CD8-positive, alpha-beta memory T cell (primary cell): ENCODE measurements around the gene NPBWR2. TPM values are rescaled to one million over a fixed set of nuclear protein-coding genes. Genes with fewer than 3 reads are reported as not detected.

Experiments used
- CTCF ChIA-PET: fragments of 350-600 bp; sonication (Branson Sonifier 250); formaldehyde crosslinking; loops from one replicate; lab custom pipeline; 2021; ENCODE audit warnings: antibody characterized with exemption; lab: Charles Lee
- POLR2A ChIA-PET: fragments of 350-600 bp; sonication (Branson Sonifier 250); formaldehyde crosslinking; loops from one replicate; lab custom pipeline; 2021; ENCODE audit warnings: antibody characterized with exemption; lab: Charles Lee
- DNase-seq, 5 donors: peaks; one replicate each; pipeline versions ENCODE4 v3.0.0 to v3.0.0-alpha.2; 2020 to 2022; ENCODE audit warnings: mixed read lengths in 1 of 5
- H3K27ac ChIP-seq: one replicate; pipeline ENCODE4 v1.7.0; 2013; ENCODE audit warnings: low read depth, mild to moderate bottlenecking, low read length, moderate library complexity
- H3K27me3 ChIP-seq: 2 replicates; pipeline ENCODE4 v1.7.0; 2013; ENCODE audit warnings: low read length, mild to moderate bottlenecking; ENCODE audit not compliant: insufficient read depth, poor library complexity, severe bottlenecking
- H3K36me3 ChIP-seq: 2 replicates; pipeline ENCODE4 v1.7.0; 2013; ENCODE audit warnings: mild to moderate bottlenecking, low read length, moderate library complexity; ENCODE audit not compliant: insufficient read depth
- H3K4me1 ChIP-seq: 2 replicates; pipeline ENCODE4 v1.7.0; 2013; ENCODE audit warnings: mild to moderate bottlenecking, low read length, moderate library complexity; ENCODE audit not compliant: insufficient read depth
- H3K4me3 ChIP-seq: 2 replicates; pipeline ENCODE4 v1.7.0; 2013; ENCODE audit warnings: mild to moderate bottlenecking, low read length
- H3K9me3 ChIP-seq: 2 replicates; pipeline ENCODE4 v1.7.0; 2013; ENCODE audit warnings: mild to moderate bottlenecking, low read length
- H3K27ac Mint-ChIP-seq, 8 donors: one replicate each; pipeline ENCODE4 v1.8.0; 2020 to 2021; ENCODE audit warnings: mixed read lengths in 8 of 8, mild to moderate bottlenecking in 6 of 8, inconsistent platforms in 3 of 8, moderate library complexity in 3 of 8
- H3K27me3 Mint-ChIP-seq, 2 donors: one replicate each; pipeline ENCODE4 v1.8.0; 2020 to 2021; ENCODE audit warnings: mixed read lengths in 2 of 2, mild to moderate bottlenecking in 1 of 2, moderate library complexity in 1 of 2
- H3K36me3 Mint-ChIP-seq, 3 donors: one replicate each; pipeline ENCODE4 v1.8.0; 2020 to 2021; ENCODE audit warnings: mixed read lengths in 3 of 3, inconsistent platforms in 1 of 3, mild to moderate bottlenecking in 1 of 3
- H3K4me1 Mint-ChIP-seq, 3 donors: one replicate each; pipeline ENCODE4 v1.8.0; 2020 to 2021; ENCODE audit warnings: mixed read lengths in 3 of 3, inconsistent platforms in 1 of 3, mild to moderate bottlenecking in 1 of 3
- H3K4me3 Mint-ChIP-seq, 7 donors: one replicate each; pipeline ENCODE4 v1.8.0; 2020 to 2021; ENCODE audit warnings: mixed read lengths in 7 of 7, mild to moderate bottlenecking in 6 of 7, moderate library complexity in 4 of 7, inconsistent platforms in 2 of 7
- H3K9me3 Mint-ChIP-seq, 5 donors: one replicate each; pipeline ENCODE4 v1.8.0; 2020 to 2022; ENCODE audit warnings: mixed read lengths in 5 of 5, mild to moderate bottlenecking in 3 of 5, moderate library complexity in 2 of 5, inconsistent platforms in 1 of 5
- polyA plus RNA-seq: library from polyadenylated mRNA; unstranded; fragments of 300-500 nt; fragmentation: Illumina TruSeq; gene quantifications from one replicate; pipeline ENCODE4 v1.2.3, GENCODE V29; 2021
- total RNA-seq, 2 experiments: library from RNA; stranded (reverse); gene quantifications; one replicate each; pipeline ENCODE4 v1.2.3, GENCODE V29; 2021

Gene NPBWR2
- total and polyA plus RNA-seq, 3 experiments from 2014 or later = not detected

GRCh38 chr20:64080813-64081623, 26.3 kb downstream of the NPBWR2 start:
- DNase-seq = no peak
- Mint-ChIP-seq H3K27ac (peak overlapping the region; percentile 56 to 92 (median 88)), H3K27me3 (peaks cover 2 to 3% of the 10 kb centered on the region in 2 donors), H3K4me1 (peaks cover 16 to 69% (median 30%) of the 10 kb centered on the region in 3 donors), H3K4me3 (peak overlapping the region; percentile 74 to 88 (median 80)), H3K36me3 (peaks cover 0 to 3% (median 0%) of the 10 kb centered on the region in 3 donors), H3K9me3 (no peaks in the 10 kb centered on the region)
- no peaks in the 10 kb centered on the region for H3K36me3 ChIP-seq
- peaks cover 36% of the 10 kb centered on the region for H3K4me1 ChIP-seq
- H3K27me3 ChIP-seq = no peaks in the 10 kb centered on the region
- ChIA-PET CTCF (interaction anchor here (0.8 to 6.8 kb wide), 4 partner anchors 15 to 584 kb away, joined by 4 to 71 read pairs (median 20); no protein-coding TSS in a partner anchor), POLR2A (no interaction called here)
- H3K4me3 ChIP-seq = no peak overlapping the region
- H3K9me3 ChIP-seq = no peaks in the 10 kb centered on the region
- H3K27ac ChIP-seq = no peak overlapping the region

- Histone ChIP-seq H3K4me3 (peak within 1 kb of the TSS; percentile 81), H3K27me3 (no peaks in the 10 kb centered on the region), H3K9me3 (no peaks in the 10 kb centered on the region), H3K4me1 (peaks cover 36% of the 10 kb centered on the region), H3K27ac (peak within 1 kb of the TSS; percentile 81), H3K36me3 (peaks cover 5% of the 10 kb centered on the region)
- Mint-ChIP-seq H3K9me3 (no peaks in the 10 kb centered on the region), H3K4me1 (peaks cover 16 to 68% (median 30%) of the 10 kb centered on the region in 3 donors), H3K4me3 (peak within 1 kb of the TSS; percentile 83 to 93 (median 89)), H3K36me3 (peaks cover 0 to 11% (median 0%) of the 10 kb centered on the region in 3 donors), H3K27me3 (peaks cover 2 to 3% of the 10 kb centered on the region in 2 donors), H3K27ac (peak within 1 kb of the TSS; percentile 84 to 95 (median 90))
- CTCF ChIA-PET = interaction anchor here (1.1 to 6.8 kb wide), 5 partner anchors 40 to 584 kb away, joined by 3 to 71 read pairs (median 10); partner anchors contain the start of gene PRPF6
- DNase-seq = peak; percentile 48 to 69 (median 65)
- POLR2A ChIA-PET = interaction anchor here (1.1 to 2.1 kb wide), 4 partner anchors 11 to 560 kb away, joined by 3 to 6 read pairs (median 4); partner anchors contain the start of genes PPDPF, TCEA2 and UCKL1
Measured at GRCh38 chr20:64080013-64080812, 27.2 kb downstream of the NPBWR2 start, which contains the start of gene OPRL1. OPRL1 (plus strand) TSS chr20:64080082; CDS start chr20:64092721, 12,639 bp downstream.

DNA sequence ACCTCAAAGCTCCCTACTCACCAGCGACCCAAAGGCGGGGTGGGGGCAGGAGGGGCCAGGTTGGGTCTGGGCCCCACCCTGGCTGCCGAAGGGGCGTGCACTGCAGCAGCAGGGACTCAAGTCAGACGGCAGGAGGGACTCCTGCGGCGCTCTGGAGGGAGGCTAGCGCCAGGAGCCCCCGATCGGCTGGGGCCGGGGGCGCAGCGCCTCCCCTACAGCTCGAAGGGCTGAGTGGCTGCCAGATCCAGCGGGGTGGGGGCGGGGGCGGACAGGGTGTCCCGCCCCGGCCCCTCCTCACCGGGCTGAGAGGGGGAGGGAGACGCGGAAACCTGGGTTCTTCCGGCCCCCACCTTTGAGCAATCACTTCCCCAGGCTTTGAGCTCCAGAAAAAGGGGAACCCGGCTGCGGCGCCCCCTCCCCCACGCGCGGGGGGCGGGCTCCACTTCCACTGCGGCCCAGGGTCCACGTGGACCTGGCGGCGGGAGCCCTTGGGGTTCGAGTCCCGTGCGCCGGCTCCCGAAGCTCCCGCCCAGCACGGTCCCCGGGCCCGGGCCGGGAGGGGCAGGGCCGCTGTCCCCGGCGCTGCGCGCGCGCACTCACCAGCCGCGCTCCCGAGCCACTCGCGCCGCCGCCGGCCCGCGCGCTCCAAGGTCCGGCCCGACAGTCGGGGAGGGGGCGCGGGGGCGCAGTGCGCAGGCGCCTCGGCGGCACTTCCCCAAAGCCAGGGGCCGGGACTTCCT, 27.9 kb downstream of the NPBWR2 start, which contains the start of gene RGS19:
Gene RGS19 (minus strand): TSS at position 246 of the 740 bp plus-strand sequence. CDS start 2,632 bp downstream, outside the sequence.
- no peaks in the 10 kb centered on the region for H3K9me3 Mint-ChIP-seq
- Histone ChIP-seq H3K27ac (peak within 1 kb of the TSS; percentile 81), H3K27me3 (no peaks in the 10 kb centered on the region), H3K4me1 (peaks cover 36% of the 10 kb centered on the region), H3K9me3 (no peaks in the 10 kb centered on the region), H3K4me3 (peak within 1 kb of the TSS; percentile 81), H3K36me3 (peaks cover 7% of the 10 kb centered on the region)
- CTCF ChIA-PET = interaction anchor here (0.8 to 4.8 kb wide), 5 partner anchors 10 to 583 kb away, joined by 3 to 34 read pairs (median 5); partner anchors contain the start of gene PRPF6
- DNase-seq = peak; percentile 61 to 80 (median 65)
- peak within 1 kb of the TSS; percentile 83 to 93 (median 89) for H3K4me3 Mint-ChIP-seq
- peak within 1 kb of the TSS; percentile 84 to 95 (median 90) for H3K27ac Mint-ChIP-seq
- H3K27me3 Mint-ChIP-seq = peaks cover 2 to 3% of the 10 kb centered on the region in 2 donors
- POLR2A ChIA-PET = interaction anchor here (0.6 to 2.1 kb wide), 7 partner anchors 10 to 559 kb away, joined by 3 to 6 read pairs (median 3); partner anchors contain the start of genes PPDPF, TCEA2 and UCKL1
- H3K36me3 Mint-ChIP-seq = peaks cover 0 to 15% (median 0%) of the 10 kb centered on the region in 3 donors
- peaks cover 16 to 64% (median 30%) of the 10 kb centered on the region in 3 donors for H3K4me1 Mint-ChIP-seq

DNA sequence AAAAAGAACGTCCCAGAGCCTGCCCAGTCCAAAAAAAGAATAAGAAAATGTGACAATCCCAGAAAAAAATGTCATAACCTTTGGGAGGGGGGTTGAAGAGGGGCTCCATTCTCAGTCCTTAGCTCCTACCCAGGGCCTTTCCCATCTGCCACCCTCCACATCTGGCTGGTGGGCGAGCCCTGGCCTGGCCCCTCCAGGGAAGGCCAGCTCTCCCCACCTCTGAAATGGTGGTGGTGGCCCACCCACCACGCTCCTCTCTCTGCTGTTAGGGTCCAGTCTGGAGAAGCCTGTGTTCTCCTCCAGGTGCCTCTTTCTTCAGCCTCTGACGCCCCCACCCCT, 28.5 kb downstream of the NPBWR2 start:
- H3K27ac Mint-ChIP-seq = peak overlapping the region; percentile 72 to 95 (median 89)
- H3K36me3 Mint-ChIP-seq = peaks cover 0 to 20% (median 0%) of the 10 kb centered on the region in 3 donors
- H3K4me1 Mint-ChIP-seq = peaks cover 11 to 60% (median 27%) of the 10 kb centered on the region in 3 donors
- H3K27me3 ChIP-seq = no peaks in the 10 kb centered on the region
- H3K36me3 ChIP-seq = peaks cover 7% of the 10 kb centered on the region
- H3K4me3 Mint-ChIP-seq = peak overlapping the region; percentile 83 to 93 (median 89)
- no peak for DNase-seq
- no peaks in the 10 kb centered on the region for H3K9me3 ChIP-seq
- H3K27me3 Mint-ChIP-seq = no peaks in the 10 kb centered on the region
- ChIA-PET POLR2A (interaction anchor here (0.6 to 2.1 kb wide), 6 partner anchors 9 to 558 kb away, joined by 3 to 6 read pairs (median 3); partner anchors contain the start of genes PPDPF and TCEA2), CTCF (interaction anchor here (0.8 to 4.8 kb wide), 5 partner anchors 9 to 582 kb away, joined by 3 to 34 read pairs (median 5); partner anchors contain the start of gene PRPF6)
- peak overlapping the region; percentile 81 for H3K27ac ChIP-seq
- H3K4me1 ChIP-seq = peaks cover 36% of the 10 kb centered on the region
- H3K9me3 Mint-ChIP-seq = no peaks in the 10 kb centered on the region
- peak overlapping the region; percentile 81 for H3K4me3 ChIP-seq

DNA sequence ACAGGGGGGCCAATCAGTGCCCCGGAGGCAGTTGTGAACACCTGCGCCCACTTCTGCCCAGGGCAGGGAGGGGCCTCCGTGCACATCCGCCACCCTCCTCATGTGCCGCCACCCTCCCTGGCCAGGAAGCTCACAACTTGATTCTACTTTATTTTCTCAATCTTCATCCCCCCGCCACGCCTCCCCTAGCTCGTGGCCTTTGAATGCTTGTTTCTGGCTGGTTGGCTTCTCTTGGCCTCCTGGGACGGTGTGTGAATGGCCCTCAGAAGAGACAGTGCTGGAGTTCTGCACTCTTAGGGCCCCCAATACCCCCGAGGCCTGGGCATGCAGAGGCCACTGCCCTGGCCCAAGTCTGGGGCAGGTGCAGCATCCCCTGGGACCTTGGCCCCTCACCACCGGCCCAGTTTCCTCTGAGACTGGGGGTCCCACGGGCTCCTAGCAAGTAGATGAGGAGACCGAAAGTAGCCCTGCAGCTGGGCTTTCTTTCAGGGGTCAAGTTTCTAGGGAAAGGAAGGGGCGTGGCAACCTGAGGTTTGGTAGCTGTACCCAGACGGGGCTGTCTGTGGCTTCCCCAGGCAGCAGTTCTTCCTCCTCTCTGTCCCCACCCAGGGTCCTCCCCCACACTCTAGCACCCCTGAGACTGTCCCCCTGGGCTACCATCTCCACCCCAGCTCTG, 29.4 kb downstream of the NPBWR2 start:
- H3K27me3 Mint-ChIP-seq = no peaks in the 10 kb centered on the region
- H3K27ac ChIP-seq = peak overlapping the region; percentile 81
- peaks cover 11 to 57% (median 24%) of the 10 kb centered on the region in 3 donors for H3K4me1 Mint-ChIP-seq
- peak overlapping the region; percentile 6 to 97 (median 88) for H3K27ac Mint-ChIP-seq
- peak overlapping the region; percentile 83 to 93 (median 89) for H3K4me3 Mint-ChIP-seq
- peaks cover 32% of the 10 kb centered on the region for H3K4me1 ChIP-seq
- peak; percentile 51 to 76 (median 70) for DNase-seq
- no peaks in the 10 kb centered on the region for H3K9me3 Mint-ChIP-seq
- no peaks in the 10 kb centered on the region for H3K9me3 ChIP-seq
- POLR2A ChIA-PET = interaction anchor here (0.6 to 1.0 kb wide), 3 partner anchors 15 to 436 kb away, joined by 3 to 6 read pairs (median 4); partner anchors contain the start of gene TCEA2
- H3K36me3 ChIP-seq = peaks cover 7% of the 10 kb centered on the region
- no peaks in the 10 kb centered on the region for H3K27me3 ChIP-seq
- CTCF ChIA-PET = interaction anchor here (0.9 to 4.8 kb wide), 8 partner anchors 9 to 122 kb away, joined by 3 to 34 read pairs (median 4); partner anchors contain the start of genes PRPF6 and UCKL1
- peak overlapping the region; percentile 81 for H3K4me3 ChIP-seq
- H3K36me3 Mint-ChIP-seq = peaks cover 0 to 27% (median 0%) of the 10 kb centered on the region in 3 donors

DNA sequence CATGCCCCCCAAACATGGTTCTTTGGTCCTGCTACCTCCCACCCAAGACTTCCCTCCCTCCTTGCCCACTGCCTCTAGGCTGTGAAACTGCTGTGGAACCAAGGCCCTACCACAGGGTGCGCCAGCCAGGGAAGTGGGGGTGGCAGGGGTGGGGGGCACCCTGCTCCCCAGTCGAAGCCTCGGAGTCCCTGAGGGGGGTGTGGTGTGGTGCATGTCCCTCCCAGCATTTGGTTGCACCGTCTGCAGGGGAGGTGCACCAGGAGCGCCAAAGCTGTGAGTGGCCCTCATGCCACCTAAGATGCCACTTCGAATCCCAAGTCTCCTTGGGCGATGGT, 29.9 kb downstream of the NPBWR2 start:
- peak overlapping the region; percentile 6 to 97 (median 88) for H3K27ac Mint-ChIP-seq
- H3K4me3 Mint-ChIP-seq = peak overlapping the region; percentile 83 to 93 (median 89)
- CTCF ChIA-PET = interaction anchor here (0.9 to 4.8 kb wide), 8 partner anchors 8 to 121 kb away, joined by 3 to 34 read pairs (median 4); partner anchors contain the start of genes PRPF6 and UCKL1
- Histone ChIP-seq H3K9me3 (no peaks in the 10 kb centered on the region), H3K4me1 (peaks cover 28% of the 10 kb centered on the region), H3K4me3 (peak overlapping the region; percentile 81), H3K36me3 (peaks cover 7% of the 10 kb centered on the region), H3K27me3 (no peaks in the 10 kb centered on the region), H3K27ac (peak overlapping the region; percentile 81)
- peaks cover 0 to 31% (median 0%) of the 10 kb centered on the region in 3 donors for H3K36me3 Mint-ChIP-seq
- POLR2A ChIA-PET = interaction anchor here (0.6 to 1.0 kb wide), 3 partner anchors 15 to 436 kb away, joined by 3 to 6 read pairs (median 4); partner anchors contain the start of gene TCEA2
- H3K4me1 Mint-ChIP-seq = peaks cover 11 to 52% (median 20%) of the 10 kb centered on the region in 3 donors
- no peaks in the 10 kb centered on the region for H3K9me3 Mint-ChIP-seq
- H3K27me3 Mint-ChIP-seq = no peaks in the 10 kb centered on the region
- DNase-seq = no peak
